HUDEP-2 (cell line): ENCODE results near the gene NLRC5.
A peak's percentile ranks its signal among the peaks of the same experiment; 100 is the strongest.

Experiments used
- DNase-seq, 76 experiments: peaks; one replicate each; lab custom pipeline; 2025; ENCODE audit not compliant: unreplicated experiment in 76 of 76; lab: John Stamatoyannopoulos, UW

NLRC5 gene, protein sequence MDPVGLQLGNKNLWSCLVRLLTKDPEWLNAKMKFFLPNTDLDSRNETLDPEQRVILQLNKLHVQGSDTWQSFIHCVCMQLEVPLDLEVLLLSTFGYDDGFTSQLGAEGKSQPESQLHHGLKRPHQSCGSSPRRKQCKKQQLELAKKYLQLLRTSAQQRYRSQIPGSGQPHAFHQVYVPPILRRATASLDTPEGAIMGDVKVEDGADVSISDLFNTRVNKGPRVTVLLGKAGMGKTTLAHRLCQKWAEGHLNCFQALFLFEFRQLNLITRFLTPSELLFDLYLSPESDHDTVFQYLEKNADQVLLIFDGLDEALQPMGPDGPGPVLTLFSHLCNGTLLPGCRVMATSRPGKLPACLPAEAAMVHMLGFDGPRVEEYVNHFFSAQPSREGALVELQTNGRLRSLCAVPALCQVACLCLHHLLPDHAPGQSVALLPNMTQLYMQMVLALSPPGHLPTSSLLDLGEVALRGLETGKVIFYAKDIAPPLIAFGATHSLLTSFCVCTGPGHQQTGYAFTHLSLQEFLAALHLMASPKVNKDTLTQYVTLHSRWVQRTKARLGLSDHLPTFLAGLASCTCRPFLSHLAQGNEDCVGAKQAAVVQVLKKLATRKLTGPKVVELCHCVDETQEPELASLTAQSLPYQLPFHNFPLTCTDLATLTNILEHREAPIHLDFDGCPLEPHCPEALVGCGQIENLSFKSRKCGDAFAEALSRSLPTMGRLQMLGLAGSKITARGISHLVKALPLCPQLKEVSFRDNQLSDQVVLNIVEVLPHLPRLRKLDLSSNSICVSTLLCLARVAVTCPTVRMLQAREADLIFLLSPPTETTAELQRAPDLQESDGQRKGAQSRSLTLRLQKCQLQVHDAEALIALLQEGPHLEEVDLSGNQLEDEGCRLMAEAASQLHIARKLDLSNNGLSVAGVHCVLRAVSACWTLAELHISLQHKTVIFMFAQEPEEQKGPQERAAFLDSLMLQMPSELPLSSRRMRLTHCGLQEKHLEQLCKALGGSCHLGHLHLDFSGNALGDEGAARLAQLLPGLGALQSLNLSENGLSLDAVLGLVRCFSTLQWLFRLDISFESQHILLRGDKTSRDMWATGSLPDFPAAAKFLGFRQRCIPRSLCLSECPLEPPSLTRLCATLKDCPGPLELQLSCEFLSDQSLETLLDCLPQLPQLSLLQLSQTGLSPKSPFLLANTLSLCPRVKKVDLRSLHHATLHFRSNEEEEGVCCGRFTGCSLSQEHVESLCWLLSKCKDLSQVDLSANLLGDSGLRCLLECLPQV (N-terminal part only)

DNA sequence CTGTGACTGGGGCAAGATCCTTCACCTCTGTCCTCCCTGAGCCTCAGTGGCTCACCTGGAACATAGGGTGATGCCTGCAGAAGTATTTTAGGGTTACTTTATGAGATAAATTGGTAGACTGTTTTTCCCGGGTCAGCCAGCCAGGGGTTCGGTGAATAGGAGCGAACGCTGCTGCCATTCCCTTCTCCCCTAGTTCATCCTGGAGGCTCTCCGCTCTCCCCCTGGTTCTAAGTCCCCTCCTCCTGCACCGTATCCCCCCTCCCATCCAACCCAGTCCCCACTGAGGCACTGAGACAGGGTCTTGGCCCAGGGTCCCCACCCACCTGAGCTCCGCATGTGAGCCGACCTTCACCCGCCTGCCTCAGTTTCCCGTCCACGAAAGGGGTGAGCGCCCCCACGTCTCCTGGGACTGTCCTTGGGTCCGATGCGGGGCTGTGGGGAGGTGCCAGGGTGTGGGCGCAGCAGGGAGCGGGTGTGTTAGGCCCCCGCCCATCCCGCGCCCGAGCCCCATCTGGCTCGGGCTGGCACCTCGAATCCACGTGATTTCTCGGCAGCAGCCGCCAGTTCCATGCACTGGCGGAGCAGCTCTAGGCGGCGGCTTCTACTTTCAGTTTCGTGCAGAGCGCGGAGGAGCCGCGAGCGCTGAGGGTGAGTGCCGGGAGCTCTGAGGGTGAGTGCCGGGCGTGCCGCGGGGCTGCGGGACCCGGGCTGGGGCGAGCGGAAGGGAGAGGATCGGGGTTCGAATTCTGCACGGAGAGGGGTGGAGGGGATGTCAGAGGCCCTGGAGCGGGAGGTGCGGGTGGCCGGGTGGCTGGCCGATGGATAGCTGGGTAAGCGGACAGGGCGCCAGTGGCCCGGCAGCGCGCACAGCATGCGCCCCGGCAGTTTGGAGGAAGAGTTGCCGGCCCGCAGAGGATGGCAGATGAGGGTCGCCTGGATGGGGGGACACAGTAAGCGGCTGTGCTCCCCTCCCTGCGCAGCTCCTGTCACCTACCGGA, at the start of gene NLRC5:
NLRC5 (plus strand) TSS at position 610 of the 998 bp plus-strand sequence. CDS start 31,156 bp downstream, outside the sequence.
- DNase-seq, result peak in 68 of 76 experiments; percentile 10 to 80 (median 61)

DNA sequence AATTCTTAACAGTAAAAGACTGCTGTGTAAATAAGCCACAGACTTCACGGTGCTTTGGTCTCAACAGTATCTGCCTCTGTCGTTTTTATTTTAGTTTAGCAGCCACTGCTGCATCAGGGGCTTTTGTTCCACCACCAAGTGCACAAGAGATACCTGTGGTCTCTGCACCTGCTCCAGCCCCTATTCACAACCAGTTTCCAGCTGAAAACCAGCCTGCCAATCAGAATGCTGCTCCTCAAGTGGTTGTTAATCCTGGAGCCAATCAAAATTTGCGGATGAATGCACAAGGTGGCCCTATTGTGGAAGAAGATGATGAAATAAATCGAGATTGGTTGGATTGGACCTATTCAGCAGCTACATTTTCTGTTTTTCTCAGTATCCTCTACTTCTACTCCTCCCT, 49.6 kb upstream of the NLRC5 start:
- no peak for DNase-seq

DNA sequence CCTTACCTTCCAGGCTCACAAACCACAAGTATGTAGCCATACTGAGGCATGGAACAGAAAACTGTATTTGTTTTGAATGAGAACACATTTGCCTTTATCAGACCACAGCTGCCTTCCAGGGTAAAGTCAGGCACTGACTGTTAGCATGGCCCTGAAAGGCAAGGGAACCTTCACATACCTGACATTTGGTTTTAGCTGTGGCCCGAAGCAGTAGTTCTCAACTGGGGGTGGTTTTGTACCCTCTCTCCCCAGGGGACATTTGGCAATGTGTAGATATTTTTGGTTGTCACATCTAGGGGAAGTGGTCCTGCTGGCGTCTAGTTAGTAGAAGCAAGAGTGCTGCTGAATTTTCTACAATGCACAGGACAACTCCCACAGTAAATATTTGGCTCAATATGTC, 48.3 kb upstream of the NLRC5 start:
- no peak for DNase-seq

DNA sequence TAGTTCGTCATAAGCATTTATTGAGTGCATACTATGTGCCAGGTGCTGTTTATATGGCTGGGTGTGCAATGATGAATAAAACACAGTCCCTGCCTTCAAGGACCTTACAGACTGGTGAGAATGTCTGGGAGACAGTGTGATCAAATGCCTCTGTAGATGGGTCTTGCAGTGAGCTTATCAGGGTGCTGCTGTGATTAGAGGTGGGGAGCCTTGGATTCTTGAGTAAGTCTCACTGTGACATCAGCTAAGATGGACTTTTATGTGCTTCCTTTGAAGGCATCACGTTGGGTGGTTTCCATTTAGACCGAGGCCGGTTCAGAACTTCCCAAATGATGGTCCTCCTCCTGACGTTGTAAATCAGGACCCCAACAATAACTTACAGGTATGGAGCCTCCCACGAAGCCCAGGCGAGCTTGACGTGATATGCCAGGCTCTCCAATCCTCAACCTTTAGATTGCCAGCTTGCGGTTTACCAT, 47.5 kb upstream of the NLRC5 start:
- DNase-seq, result no peak

DNA sequence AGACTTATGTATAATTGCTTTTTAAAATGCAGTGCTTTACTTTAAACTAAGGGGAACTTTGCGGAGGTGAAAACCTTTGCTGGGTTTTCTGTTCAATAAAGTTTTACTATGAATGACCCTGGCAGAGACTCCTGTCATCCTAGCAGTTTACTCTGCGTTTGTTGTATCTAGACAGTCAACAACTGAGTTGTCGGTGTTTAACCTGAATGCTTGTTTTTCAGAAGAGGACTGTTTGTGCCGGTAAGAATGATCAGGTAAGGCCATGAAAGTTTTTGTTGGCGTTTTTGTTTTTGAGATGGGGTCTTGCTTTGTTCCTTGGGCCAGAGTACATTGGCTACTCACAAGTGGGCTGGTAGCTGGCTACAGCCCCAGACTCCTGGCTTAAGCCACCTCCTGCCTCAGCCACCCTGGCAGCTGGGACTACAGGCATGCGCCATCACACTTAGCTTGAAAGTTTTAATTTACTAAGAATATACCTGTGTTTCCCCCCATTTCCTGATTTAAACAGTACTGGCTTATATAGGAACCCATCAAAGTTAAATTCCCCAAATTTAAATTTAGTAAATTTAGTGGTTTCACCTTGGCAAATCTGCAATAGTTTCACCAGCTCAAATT, 45.5 kb upstream of the NLRC5 start:
- no peak for DNase-seq

DNA sequence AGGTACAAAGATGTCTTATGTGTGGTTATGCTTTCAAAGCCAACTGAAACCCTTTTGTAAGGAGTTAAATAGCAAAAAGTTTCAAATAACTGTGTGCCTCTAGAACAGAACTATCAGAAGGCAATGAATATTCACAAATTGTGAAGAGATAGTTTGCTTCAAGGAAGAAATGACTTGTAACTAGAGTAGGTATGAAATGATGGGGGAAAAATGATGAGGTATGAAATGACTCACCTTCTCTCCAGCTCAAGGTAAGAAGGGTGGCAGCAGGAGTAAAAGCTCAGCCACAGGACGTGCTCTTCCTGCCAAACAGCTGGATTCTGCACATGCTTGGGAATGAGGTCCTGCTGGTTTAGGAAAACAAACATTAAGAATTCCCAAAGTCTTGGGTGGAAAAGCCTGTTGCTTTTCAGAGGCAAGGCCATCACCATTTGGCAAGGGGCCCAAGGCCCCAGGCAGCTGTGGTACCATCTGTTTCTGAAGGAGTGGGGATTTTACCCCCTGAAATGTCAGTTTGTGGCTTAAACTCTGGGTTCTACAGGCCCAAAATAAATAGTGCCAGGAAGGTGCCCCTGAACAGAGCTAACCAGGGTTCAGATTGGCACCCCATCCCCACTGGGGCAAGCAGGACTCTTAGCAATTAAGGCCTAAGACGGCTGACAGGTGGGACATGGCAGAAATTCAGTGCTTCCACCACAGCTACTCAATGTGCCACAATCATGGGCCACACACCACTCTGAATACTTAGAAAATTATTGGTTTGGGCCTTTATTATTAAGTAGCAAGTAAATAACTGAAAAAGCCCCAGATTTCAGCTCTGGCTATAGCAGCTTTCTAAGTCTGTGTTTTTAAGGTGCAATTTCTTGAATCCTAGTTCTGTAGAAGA, 44.2 kb upstream of the NLRC5 start:
- no peak for DNase-seq

DNA sequence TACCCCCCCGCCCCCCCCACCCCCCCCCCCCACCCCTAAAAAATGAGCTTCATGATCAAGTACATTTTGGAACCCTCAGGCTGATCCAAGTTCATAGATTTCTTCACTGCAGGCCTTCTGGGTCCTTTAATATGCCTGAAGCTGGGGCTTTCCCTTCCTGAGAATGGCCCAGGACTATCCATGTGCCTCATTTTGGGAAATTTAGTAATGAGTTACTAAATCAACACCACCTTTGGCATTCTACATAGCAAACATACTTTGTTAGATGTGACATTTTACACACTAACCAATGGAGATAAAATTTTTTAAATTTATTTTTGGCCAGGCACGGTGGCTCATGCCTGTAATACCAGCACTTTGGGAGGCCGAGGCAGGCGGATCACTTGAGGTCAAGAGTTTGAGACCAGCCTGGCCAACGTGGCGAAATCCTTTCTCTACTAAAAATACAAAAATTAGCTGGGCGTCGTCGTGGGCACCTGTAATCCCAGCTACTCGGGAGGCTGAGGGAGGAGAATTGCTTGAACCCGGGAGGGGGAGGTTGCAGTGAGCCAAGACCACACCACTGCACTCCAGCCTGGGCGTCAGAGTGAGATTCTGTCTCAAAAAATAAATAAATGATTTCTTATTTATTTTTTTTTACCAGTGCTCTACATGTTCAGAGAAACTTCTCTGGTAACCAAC, 43.4 kb upstream of the NLRC5 start:
- DNase-seq, result no peak

DNA sequence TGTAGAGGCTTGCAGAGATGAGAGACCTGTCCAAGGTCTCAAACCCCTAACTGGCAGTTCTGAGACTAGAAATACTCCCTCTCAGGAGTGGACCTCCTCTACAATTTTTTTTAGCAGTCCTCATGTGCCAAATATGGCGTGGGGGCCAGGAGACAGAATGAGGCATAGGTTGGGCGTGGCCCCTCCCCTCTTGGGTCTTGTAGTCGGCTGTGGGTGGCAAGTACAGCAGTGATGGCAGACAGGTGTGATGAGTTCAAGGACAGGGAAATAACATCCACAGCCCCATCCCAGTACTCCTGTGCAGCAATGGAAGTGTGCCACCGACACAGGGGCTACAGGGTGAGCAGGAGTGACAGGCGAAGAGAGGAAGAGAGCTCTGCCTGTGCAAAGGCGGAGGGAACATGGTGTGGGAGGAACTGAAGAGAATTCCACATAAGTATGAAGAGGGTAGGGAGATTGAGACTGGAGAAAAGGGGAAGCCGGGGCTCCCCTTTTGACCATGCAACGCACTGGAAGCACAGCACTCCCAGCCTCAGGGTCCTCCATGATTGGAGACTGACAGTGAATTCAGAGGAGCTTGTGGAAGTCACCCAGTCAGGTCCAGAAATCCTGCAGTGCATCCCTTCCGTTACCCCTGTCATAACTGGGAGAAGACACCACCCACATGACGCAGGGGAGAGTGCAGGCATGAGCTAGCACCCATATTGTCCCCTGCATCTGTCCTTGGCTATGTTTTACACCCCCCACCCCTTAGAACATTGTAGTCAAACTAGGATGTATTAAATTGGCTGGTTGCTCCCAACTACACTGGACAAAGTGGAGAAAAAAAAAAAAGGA, 42.4 kb upstream of the NLRC5 start:
- no peak for DNase-seq

DNA sequence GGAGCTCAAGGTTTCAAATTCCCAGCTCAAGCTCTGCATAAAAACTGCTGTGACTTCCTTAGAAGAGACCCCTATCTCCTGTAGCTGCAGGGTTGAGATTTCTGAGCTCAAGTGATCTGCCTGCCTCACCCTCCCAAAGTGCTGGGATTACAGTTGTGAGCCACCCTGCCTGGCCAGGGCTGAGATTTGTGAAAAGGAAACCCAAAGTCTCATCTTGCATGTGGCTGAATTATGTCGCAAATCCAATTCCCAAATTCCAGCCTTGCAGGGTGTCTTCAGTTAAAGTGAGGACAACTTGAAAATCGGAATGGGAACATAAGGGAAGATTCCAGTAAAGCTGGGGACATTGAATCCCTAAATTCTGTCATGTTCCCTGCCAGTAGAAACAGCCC, 41.8 kb upstream of the NLRC5 start:
- no peak for DNase-seq

DNA sequence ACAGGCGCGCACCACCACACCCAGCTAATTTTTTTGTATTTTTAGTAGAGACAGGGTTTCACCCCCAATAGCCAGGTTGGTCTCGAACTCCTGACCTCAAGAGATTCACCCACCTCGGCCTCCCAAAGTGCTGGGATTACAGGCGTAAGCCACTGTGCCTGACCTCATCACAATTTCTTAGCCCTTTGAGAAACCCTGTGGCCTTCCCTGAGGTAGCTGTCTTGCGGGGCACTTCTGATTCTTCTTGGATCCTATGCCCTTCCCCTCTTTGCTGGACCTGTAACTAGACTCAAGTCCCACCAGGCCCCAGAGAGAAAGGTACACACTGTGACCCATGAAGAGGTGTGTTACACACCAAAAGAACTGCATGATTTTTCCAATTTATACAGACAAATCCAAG, 41.1 kb upstream of the NLRC5 start:
- no peak for DNase-seq

DNA sequence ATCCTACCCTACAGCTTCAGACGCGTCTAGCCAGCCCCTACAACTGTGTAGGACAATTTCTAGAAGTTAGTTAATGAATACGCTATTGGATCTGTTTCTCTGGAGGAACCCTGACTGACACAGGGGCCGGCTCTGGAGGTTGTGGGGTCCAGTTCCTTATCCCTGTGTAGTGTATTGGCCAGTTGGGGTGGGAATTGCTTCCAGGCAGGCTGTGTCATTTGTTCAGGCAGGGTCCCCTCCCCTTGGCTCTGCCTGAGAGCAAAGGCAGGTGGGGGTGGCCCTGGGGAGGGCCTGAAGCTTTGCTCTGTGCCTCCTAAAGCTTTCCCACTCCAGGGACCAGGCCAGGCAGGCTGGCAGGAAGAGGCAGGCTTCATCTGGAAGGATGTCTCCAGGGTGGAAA, 39.3 kb upstream of the NLRC5 start:
- no peak for DNase-seq

DNA sequence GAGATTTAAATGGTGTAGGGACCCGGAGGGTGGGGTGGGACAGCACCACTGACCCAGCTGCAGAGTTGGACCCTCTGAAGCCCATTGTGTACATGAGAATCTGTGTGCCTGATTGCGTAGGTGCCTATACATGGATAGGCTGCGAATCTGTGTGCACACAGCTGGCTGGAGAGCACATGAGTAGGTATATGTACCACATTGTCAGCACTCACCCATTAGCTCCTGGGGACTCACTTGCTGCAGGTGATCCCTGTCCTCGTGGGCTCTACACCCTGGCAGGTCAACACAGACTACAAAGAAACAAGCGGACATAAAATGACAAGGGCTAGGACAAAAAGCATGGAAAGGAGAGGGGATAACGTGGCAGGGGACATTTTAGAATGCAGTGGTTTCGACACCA, 38.9 kb upstream of the NLRC5 start:
- no peak for DNase-seq

DNA sequence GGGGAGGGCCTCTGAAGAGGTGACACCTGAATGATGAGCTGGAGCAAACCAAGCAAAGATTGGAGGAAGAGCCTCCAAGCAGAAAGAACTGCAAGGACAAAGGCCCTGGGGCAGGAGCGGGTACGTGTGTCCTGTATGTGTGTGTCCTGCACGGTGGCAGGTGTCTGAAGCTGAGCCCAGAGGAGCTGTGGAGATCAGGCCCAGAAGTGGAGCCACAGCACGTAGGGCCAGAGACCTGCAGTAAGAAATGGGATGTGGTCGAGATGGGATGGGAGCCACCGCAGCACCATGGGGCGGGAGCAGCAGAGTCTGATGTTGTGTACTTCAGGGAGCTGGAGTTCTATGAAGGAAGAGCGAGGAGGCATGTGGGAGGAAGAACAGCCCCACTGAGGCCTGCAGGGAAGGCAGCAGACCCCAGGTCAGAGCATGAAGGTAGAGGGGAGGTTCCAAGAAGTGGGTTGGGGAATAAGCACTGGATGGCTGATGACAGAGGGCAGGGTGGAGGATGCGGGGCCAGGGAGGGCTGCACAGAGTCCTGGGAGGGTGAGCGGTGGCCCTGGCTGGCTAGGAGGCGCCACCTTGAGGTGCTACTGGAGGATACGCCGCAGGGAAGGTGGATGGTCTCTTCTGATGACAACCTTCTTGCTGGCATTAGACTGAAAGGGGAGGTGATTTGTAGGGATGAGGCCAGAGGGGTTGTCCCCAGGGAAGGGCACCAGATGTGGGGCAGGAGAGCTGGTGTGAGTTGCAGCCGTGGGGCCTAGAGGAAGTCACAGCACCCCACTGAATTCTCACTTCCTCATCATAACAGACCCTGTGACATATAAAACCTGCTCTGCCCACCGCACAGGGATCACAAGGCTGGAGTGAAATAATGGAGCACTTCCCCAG, 38.2 kb upstream of the NLRC5 start:
- peak in 12 of 76 experiments; percentile 5 to 44 (median 18) for DNase-seq

DNA sequence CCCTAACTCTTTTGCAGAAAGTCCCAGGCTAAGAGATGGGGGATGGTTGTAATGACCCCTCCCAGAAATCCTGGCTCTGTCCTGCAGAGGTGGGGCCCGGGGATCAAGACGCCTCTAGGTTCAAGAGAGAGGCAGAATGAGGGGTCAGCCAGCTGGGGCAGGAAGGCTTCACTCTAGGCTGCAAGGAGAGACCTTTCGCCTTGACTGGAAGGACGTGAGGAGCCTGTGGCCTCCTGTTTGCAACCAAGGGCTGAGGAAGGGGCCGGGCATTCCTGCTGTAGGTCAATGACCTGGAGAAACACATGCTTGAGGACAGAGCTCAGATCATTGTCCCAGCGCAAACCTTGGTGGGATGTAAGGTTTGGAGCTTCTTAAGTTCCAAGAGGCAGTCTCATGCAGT, 36.4 kb upstream of the NLRC5 start:
- DNase-seq, result no peak

DNA sequence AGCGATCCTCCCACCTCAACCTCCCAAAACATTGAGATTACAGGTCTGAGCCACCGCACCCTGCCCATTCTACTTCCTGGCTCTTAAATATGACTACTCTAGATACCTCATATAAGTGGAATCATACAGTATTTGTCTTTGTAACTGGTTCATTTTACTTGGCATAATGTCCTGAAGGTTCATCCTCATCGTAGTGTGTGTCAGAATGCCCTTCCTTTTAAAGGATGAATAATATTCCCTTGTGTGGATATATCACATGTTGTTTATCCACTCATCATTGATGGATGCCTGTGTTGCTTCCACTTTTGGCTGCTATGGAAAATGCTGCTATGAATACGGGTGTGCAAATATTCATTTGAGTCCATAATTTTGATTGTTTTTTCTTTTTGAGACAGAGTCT, 33.3 kb upstream of the NLRC5 start:
- DNase-seq, result no peak

DNA sequence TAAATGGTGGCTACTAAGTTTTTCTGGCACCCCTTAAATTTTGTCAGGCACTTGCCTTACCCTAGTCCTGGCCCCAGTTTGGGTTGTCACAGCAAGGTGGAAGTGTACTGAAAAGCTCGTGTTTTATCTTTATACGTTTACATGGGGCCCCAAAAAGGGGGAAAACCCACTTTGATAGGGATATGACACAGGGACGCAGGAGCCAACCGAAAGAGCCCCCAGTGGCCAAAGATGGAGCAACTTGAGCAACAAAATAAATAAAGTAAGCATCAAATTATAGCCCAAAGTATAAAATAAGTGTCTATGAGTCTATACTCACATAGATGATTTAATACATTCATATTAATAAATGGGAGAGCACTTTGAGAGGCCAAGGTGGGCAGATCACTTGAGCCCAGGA, 32.6 kb upstream of the NLRC5 start:
- no peak for DNase-seq
